GM12892 (cell line): Measurements from ENCODE around the gene FCSK.
"Not testable (repeated sequence)": the region's sequence is repeated elsewhere in the genome, so short reads cannot be mapped to it uniquely, and the experiment has no call there.

Experiments
- POLR2A ChIP-seq: IDR thresholded peaks from 2 replicates; pipeline ENCODE4 v1.6.1; 2011; ENCODE audit warnings: low read depth, low read length, control low read depth
- POLR2AphosphoS5 ChIP-seq: IDR thresholded peaks from 2 replicates; pipeline ENCODE4 v1.6.1; 2011; ENCODE audit warnings: low read depth, low read length, control low read depth

DNA sequence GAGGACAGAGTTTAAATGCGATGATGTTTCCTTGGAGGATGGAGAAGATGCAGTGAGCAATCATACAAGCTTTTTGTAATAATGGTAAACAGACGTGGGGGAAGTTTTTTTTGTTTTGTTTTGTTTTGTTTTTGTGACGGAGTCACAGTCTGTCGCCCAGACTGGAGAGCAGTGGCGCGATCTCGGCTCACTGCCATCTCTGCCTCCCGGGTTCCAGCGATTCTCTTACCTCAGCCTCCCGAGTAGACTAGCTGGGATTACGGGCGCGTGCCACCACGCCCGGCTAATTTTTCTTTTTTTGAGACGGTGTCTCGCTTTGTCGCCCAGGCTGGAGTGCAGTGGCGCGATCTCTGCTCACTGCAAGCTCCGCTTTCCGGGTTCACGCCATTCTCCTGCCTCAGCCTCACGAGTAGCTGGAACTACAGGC is 70.0 kb downstream of the FCSK start:
- TF ChIP-seq POLR2AphosphoS5, POLR2A: not testable (repeated sequence)
